Forelimb muscle (tissue), 1 donor: ENCODE results near the gene C16orf96. TPM values are rescaled to one million over a fixed set of nuclear protein-coding genes. Genes with fewer than 3 reads are reported as not detected.
A peak's percentile ranks its signal among the peaks of the same experiment; 100 is the strongest.

Experiments used
- DNase-seq: peaks from one replicate; pipeline ENCODE4 v3.0.0-alpha.2; 2013; ENCODE audit warnings: low read depth
- polyA plus RNA-seq: library from polyadenylated mRNA; unstranded; fragments of 120-200 nt; gene quantifications from one replicate; pipeline ENCODE4 v1.2.1, GENCODE V29; 2013; ENCODE audit not compliant: insufficient read length

C16orf96 gene
- polyA plus RNA-seq, 1 donor, result 0.73 TPM

- peak; percentile 72 for DNase-seq
Observed at GRCh38 chr16:4601036-4601863, 45.1 kb downstream of the C16orf96 start.

- no peak for DNase-seq
Observed at GRCh38 chr16:4601864-4602186, 45.7 kb downstream of the C16orf96 start.

- DNase-seq, result no peak
Observed at GRCh38 chr16:4602331-4602730, 46.2 kb downstream of the C16orf96 start.

GRCh38 chr16:4603624-4604170 is 47.6 kb downstream of the C16orf96 start:
- no peak for DNase-seq

- DNase-seq, result no peak
Observed at GRCh38 chr16:4604401-4604800, 48.3 kb downstream of the C16orf96 start.

GRCh38 chr16:4606354-4606753 is 50.2 kb downstream of the C16orf96 start:
- DNase-seq, result no peak

- no peak for DNase-seq
Observed at GRCh38 chr16:4607841-4608703, 51.9 kb downstream of the C16orf96 start.

GRCh38 chr16:4608704-4608980 is 52.5 kb downstream of the C16orf96 start:
- no peak for DNase-seq

GRCh38 chr16:4609200-4610010 is 53.3 kb downstream of the C16orf96 start:
- DNase-seq, result no peak

GRCh38 chr16:4610011-4611005 is 54.2 kb downstream of the C16orf96 start:
- DNase-seq, result no peak

GRCh38 chr16:4611337-4612021 is 55.3 kb downstream of the C16orf96 start:
- DNase-seq, result no peak

- DNase-seq, result no peak
Observed at GRCh38 chr16:4612474-4612931, 56.4 kb downstream of the C16orf96 start.

GRCh38 chr16:4612977-4613635 is 57.0 kb downstream of the C16orf96 start:
- DNase-seq, result no peak

GRCh38 chr16:4613636-4614570 is 57.8 kb downstream of the C16orf96 start:
- no peak for DNase-seq

- DNase-seq, result no peak
Observed at GRCh38 chr16:4614571-4615383, 58.6 kb downstream of the C16orf96 start, which contains the start of gene UBALD1. Gene UBALD1 (minus strand): TSS chr16:4614888. CDS start chr16:4614797, 91 bp downstream.

- no peak for DNase-seq
Observed at GRCh38 chr16:4615384-4616046, 59.4 kb downstream of the C16orf96 start.
